ENCODE measurements around the gene NDUFAF4. TPM values are rescaled to one million over a fixed set of nuclear protein-coding genes. Genes with fewer than 3 reads are reported as not detected.

The NDUFAF4 gene
- total RNA-seq, 1 donor from 2014 or later: 34.2 TPM

- intact Hi-C loops (cut with micrococcal nuclease): loop anchor here (1.0 kb wide), 1 partner anchor 154 kb away; no protein-coding TSS in a partner anchor
Measured at GRCh38 chr6:96899451-96899998, 1.8 kb upstream of the NDUFAF4 start.

- intact Hi-C loops (cut with micrococcal nuclease): loop anchor here (1.0 kb wide), 1 partner anchor 154 kb away; no protein-coding TSS in a partner anchor
Measured at GRCh38 chr6:96899019-96899418, 1.3 kb upstream of the NDUFAF4 start.

GRCh38 chr6:96898241-96898851 is 655 bp upstream of the NDUFAF4 start:
- intact Hi-C loops (cut with micrococcal nuclease): no loop called here

DNA sequence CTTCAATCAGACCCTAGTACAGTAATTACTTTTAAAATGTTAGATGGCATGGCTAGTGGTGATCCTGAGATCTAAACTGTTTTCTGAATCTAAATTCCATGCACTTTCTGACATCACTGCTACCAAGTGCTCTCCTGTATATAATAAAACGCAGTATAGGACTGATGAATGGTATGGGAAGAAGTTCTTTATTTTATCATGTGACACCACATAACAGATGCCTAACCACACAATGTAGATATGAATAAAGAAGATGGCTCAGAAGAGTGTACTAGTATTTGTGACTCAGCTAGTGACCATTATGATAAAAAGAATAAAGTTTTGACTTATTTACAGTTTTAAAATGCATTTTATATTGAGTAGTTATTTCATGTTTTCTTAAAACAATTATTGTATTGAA is 8.5 kb downstream of the NDUFAF4 start:
- intact Hi-C loops (cut with micrococcal nuclease): no loop called here

DNA sequence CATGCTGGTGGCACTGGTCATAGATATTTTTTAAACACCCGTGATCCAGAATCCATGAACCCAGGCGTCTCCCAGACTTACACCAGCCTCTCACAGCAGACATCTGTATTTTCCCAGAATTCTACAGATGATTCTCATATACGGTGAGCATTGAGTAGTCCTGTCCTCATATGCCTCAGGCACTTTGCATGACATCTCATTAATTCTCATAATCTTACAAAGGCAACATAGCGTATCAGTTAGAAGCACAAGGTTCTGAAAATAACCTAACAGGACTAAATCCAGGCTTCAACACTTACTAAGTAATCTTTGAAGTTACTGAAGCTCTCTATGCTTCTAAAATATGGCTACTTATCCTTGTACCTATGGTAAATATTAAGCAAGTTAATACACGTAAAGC is 8.9 kb downstream of the NDUFAF4 start:
- intact Hi-C loops (cut with micrococcal nuclease): no loop called here

- intact Hi-C loops (cut with micrococcal nuclease): no loop called here
Measured at GRCh38 chr6:96886519-96886918, 11.2 kb downstream of the NDUFAF4 start.

DNA sequence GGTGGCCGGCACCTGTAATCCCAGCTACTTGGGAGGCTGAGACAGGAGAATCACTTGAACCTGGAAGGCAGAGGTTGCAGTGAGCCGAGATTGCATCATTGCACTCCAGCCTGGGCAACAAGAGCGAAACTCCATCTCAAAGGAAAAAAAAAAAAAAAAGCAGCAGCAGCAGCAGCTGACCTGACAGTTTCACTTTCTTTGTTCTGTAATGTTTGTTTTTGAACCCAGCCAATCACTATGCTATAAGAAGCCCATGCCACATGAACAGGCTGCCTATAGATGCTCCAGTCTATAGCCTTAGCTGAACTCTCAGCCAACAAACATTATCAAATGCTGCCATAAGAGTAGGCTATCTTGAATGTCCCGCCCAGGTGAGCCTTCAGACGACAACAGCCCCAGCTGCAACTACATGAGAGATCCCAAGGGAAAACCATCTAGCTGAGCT is 12.5 kb downstream of the NDUFAF4 start:
- intact Hi-C loops (cut with micrococcal nuclease): loop anchor here (1.0 kb wide), 4 partner anchors 12 to 364 kb away; partner anchors contain the start of genes GPR63, KLHL32, NDUFAF4 and UFL1

DNA sequence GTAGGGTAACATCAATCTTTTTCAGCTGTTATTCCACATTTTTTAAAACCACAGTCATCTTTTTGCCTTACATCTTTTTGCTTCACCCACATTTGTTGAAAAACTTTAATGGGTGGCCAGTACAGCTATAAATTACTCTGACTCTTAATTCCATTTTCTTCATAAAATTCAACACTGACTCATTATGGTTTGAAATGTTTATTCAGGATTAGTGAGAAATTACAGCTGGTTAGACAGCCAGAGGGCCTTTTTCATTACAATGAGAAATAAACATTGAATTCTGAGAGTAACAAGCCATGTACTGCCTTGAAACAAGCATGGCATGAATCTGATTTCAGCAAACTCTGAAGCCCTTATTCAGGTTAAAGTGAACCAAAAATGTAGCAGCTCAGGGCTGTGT is 19.5 kb downstream of the NDUFAF4 start:
- intact Hi-C loops (cut with micrococcal nuclease): no loop called here

DNA sequence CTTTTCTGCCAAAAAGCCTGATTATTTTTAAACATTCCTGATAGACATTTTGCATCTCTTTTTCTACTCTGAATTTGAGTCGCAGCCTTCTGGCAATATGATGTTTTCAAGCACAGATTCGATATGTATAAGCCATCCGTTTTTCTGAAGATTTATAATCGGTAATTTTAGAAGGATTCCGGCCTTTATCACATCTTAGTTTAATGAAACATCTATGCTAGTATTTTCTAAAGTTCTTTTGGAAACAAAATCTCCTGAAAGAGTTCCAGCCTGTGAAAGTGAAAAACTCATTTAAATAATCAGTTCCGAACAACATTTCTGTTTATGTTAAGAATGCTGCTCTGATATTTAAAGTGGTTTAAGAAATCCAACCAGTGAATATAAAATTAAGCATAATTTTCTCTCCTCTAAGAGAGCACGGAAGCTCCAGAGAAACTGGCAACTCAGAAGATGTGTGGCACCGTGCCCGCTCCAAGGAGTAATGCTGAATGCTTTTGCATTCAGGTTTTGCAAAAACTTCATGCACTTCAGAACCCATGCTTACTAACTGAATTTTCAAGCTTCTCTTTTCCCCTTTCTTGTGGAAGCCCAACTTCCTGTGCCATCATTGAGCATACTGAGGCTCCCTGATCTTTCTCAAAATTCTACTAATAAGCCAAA is 20.7 kb downstream of the NDUFAF4 start:
- intact Hi-C loops (cut with micrococcal nuclease): no loop called here

DNA sequence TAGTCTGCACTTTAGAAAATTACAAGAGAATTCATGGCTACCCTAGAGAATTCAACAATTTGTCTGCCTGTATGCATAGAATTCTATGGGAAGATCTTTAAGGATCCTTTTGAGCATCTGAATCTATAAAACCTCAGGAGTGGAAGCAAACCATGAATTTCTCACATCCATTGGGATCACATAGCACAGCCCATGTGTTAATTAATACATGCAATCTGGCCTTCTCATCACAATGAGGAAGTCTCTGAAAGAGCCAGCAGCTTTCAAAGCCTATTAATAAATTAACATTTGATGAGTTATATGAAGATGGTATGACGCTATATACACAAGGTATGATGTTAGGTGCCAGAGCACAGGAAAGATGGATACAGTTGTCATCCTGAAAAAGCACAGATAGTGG is 24.7 kb downstream of the NDUFAF4 start:
- intact Hi-C loops (cut with micrococcal nuclease): no loop called here

- intact Hi-C loops (cut with micrococcal nuclease): no loop called here
Measured at GRCh38 chr6:96865055-96865405, 32.7 kb downstream of the NDUFAF4 start.

- intact Hi-C loops (cut with micrococcal nuclease): no loop called here
Measured at GRCh38 chr6:96864216-96865054, 33.3 kb downstream of the NDUFAF4 start.

DNA sequence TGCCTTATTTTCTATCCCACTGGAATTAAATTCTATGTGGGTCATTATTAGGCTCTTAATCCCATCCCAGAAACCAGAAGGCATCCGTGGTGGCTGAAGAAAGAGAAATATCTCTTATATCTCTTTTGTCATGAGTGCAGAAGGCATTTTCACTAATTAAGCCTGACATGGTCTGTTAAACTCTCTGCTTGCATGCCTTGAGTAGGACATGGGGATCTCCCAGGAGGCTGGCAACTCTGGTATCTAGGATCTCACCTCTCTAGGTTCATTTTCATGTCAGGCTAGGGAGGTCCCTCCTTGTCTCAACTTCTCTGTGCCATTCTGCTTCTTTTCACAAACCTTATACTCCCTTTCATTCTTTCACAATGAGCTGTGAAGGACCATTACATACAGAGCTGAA is 35.1 kb downstream of the NDUFAF4 start:
- intact Hi-C loops (cut with micrococcal nuclease): no loop called here

DNA sequence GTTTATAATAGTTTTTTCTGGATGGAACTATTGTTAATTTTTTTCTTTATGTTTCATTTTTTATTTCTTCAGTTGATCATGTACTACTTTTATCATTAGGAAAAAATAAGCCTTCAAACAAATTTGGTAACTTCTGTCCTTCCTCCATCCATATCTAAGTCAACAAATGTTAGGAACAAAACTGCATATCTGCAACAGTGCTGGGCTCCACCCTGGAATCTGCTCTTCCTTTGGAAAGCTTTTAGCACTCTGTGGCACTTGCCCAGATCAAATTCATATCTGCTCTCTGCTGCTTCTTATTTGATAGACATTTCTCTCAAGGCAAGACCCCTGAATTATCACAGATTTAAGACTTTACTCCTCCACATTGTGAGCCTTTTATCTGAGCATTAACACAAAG is 36.1 kb downstream of the NDUFAF4 start:
- intact Hi-C loops (cut with micrococcal nuclease): no loop called here

DNA sequence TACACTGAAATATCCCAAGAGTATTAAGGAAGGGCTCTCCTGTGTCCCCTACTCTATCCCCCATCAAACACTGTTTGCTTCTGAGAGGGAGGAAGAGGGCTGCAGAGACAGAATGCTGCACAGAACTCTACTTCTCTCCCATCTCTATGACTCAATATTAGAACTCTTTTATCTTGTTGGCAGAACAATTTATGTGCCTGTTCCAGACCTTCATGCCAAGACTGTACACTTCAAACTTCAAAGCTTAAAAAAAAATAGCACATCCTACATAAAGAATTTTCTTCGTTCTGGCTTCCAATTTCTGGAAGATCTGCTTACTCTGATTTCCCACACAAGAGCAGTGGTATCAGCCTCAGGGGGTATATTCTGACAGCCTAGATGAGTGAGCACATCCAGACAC is 40.8 kb downstream of the NDUFAF4 start:
- intact Hi-C loops (cut with micrococcal nuclease): no loop called here

DNA sequence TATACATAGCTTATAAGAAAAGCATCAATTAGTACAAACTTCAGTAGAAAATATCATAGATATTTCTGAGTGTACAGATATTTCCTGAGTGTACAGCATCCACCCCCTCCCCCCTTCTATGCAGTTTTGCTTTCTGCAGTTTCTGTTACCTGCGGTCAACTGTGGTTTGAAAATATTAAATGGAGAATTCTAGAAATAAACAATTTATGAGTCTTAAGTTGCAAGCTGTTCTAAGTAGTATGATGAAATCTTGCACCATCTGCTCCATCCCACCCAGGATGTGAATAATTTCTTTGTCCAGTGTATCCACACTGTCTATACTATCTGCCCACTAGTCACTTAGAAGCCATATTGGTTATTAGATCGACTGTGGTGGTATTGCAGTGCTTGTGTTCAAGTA is 44.6 kb downstream of the NDUFAF4 start:
- intact Hi-C loops (cut with micrococcal nuclease): no loop called here

DNA sequence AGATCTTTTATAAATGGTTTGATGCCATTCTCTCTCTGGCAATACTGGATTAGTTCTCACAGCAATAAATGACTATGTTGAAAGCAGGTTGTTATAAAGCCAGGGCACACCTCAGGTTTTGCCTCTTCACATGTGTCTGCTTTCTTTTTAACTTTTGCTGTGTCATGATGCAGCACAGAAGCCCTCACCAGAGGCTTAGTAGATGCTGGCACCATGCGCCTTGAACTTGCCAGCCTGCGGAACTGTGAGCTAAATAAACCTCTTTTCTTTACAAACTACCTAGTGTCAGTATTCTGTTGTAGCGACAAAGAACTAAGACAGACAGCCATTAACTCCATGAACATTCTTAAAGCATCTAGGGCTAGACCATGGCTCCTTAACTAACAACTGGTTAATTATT is 45.1 kb downstream of the NDUFAF4 start:
- intact Hi-C loops (cut with micrococcal nuclease): no loop called here

GRCh38 chr6:96851858-96852257 is 45.8 kb downstream of the NDUFAF4 start:
- intact Hi-C loops (cut with micrococcal nuclease): no loop called here

DNA sequence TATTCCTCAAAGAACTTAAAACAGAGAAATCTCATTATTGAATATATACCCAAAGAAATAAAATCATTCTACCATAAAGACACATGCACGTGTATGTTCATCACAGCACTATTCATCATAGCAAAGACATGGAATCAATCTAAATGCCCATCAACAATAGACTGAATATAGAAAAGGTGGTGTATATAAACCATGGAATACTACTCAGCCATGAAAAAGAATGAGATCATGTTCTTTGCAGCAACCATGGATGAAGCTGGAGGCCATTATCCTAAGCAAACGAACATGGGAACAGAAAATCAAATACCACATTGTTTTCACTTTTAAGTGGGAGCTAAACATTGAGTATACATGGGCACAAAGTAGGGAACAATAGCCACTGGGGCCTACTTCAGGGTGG is 48.1 kb downstream of the NDUFAF4 start:
- intact Hi-C loops (cut with micrococcal nuclease): no loop called here

- intact Hi-C loops (cut with micrococcal nuclease): no loop called here
Measured at GRCh38 chr6:96844530-96844929, 53.2 kb downstream of the NDUFAF4 start.

DNA sequence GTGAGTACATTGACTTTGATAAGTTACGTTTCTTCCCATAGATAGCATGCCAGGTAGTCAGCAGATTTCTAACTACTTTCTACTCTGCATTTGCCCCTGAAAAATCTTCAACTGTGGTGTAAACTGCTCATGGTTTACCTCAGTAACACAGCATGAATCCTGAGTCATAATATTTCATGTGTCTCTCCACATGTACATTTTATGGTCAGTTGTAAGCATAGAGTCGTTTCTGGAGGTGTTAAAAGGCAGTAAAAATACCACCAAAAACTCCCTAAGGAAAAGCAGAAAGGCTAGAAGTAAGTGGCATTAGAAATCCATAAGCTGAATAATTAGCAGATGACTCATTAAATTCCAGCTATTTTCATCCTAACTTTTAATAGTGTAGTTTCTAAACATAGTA is 56.3 kb downstream of the NDUFAF4 start:
- intact Hi-C loops (cut with micrococcal nuclease): no loop called here
